LNCaP clone FGC (cell line): ENCODE data around the gene GP1BA.

Source experiments
- DNase-seq: peaks from one replicate; pipeline ENCODE4 v3.0.0-alpha.2; 2011; ENCODE audit warnings: low read depth
- H3K4me3 ChIP-seq: 2 replicates; pipeline ENCODE4 v1.5.1; 2011; ENCODE audit warnings: mild to moderate bottlenecking, low read depth, low read length, control low read depth
- TF ChIP-seq, protein P1 (sequence below): IDR thresholded peaks from 2 replicates; pipeline ENCODE4 v1.5.1; 2012; ENCODE audit warnings: mild to moderate bottlenecking; ENCODE audit not compliant: control insufficient read depth, insufficient read depth; ENCODE audit errors: extremely low read depth

Gene GP1BA

DNA sequence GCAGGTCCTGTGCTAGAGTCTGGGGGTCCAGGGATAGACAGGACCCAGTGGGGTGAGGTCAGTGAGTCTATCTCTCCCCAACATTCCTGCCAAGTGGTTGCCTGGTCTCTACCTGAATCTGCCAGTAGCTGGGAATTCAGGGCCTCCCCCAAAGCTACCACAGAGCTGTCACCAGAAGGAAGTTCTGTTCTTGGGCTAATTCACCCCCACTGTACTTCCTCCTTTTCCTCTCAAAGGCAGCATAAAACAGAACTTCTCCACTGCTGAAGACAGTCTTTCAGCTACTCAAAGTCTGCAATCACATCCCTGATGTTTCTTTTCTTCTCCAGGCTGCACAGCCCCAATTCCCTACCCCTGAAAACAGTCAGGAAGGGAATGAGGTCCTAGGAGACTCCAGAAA, 46.6 kb downstream of the GP1BA start:
- TF ChIP-seq, protein P1, sequence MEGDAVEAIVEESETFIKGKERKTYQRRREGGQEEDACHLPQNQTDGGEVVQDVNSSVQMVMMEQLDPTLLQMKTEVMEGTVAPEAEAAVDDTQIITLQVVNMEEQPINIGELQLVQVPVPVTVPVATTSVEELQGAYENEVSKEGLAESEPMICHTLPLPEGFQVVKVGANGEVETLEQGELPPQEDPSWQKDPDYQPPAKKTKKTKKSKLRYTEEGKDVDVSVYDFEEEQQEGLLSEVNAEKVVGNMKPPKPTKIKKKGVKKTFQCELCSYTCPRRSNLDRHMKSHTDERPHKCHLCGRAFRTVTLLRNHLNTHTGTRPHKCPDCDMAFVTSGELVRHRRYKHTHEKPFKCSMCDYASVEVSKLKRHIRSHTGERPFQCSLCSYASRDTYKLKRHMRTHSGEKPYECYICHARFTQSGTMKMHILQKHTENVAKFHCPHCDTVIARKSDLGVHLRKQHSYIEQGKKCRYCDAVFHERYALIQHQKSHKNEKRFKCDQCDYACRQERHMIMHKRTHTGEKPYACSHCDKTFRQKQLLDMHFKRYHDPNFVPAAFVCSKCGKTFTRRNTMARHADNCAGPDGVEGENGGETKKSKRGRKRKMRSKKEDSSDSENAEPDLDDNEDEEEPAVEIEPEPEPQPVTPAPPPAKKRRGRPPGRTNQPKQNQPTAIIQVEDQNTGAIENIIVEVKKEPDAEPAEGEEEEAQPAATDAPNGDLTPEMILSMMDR: no peak
- DNase-seq: no peak
- no peak overlapping the region for H3K4me3 ChIP-seq

DNA sequence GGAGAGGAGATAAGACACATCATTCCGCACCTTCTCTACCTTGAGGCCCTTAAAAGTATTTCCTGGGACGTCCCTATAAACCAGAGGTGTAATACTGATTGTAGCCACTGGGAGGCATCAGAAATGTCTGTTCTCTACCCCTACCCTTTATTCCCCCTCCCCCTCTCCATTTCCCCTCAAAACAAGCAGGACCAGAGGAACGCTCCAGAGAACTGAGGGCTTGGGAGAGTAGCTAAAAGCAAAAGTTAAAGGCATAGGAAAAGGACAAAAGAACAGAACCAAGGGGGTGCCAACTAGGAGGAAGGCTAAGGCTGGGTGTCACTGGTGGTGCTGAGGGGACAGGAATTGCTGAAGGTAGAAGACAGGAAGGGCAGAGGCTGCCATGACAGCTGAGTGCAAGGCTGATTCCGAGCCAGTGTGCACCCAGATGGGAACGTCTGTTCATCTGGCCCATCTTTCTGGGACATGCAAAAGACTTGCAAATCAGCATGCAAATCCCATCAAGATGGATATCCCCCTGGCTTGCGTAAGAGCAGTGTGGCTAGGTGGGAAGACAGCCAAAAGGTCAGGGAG, 48.7 kb downstream of the GP1BA start:
- DNase-seq: no peak
- TF ChIP-seq, protein P1: peak; percentile 67
- no peak overlapping the region for H3K4me3 ChIP-seq

DNA sequence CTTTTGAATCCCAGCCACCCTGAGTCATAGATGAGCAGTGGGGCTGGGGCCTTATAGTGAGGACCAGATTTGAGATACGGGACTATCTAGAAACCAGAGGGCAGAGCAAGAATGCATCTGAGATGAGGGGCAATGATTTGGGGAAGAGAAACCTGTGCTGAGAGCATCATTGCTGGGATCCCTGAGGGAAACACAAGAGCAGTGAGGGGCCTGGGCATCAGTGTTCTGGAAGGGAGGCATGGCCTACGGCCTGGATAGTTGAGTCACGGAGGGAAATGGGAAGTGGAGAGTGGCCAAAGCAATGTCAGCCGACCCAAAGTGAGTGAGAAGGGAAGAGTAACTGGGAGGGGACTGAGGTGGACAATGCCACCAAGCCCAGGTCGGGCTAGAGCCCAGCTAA, 50.2 kb downstream of the GP1BA start:
- no peak overlapping the region for H3K4me3 ChIP-seq
- DNase-seq: no peak
- TF ChIP-seq, protein P1: no peak
